ENCODE data around the gene APLP1. TPM values are rescaled to one million over a fixed set of nuclear protein-coding genes. Genes with fewer than 3 reads are reported as not detected.
"Not testable (repeated sequence)": the region's sequence is repeated elsewhere in the genome, so short reads cannot be mapped to it uniquely, and the experiment has no call there.

The APLP1 gene
- total RNA-seq, 1 experiment from 2014 or later, result 18.3 TPM

DNA sequence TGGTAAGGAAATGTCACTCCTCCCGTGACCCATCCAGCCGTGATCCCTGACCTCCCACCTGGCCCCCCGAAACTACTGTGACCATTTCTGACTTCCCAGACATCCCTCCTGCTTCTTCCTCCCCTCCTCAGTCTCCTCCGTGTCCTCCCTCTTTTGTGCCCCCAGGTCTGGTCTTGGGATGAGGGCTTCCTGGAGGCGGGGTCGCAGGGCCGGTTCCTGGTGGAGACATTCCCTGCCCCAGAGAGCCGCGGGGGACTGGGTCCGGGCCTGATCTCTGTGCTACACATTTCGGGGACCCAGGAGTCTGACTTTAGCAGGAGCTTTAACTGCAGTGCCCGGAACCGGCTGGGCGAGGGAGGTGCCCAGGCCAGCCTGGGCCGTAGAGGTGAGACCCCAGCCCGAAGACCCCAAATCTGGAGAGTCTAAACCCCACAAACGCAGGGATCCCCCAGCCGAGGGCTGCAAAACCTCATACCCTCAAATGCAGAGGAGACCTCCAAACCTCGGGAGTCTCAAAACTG, 6.7 kb upstream of the APLP1 start:
- peaks cover 80% of the 10 kb centered on the region for H3K27me3 ChIP-seq (ENCODE audit: control insufficient read depth, insufficient read depth, low read length)
- peak overlapping the region; percentile 47 for H3K4me3 ChIP-seq (ENCODE audit: insufficient read depth, low read depth, low read length)
- peak; percentile 80 for DNase-seq
- H3K36me3 ChIP-seq (replicated peaks; ENCODE audit: control insufficient read depth, insufficient read depth, low read length), result no peaks in the 10 kb centered on the region

DNA sequence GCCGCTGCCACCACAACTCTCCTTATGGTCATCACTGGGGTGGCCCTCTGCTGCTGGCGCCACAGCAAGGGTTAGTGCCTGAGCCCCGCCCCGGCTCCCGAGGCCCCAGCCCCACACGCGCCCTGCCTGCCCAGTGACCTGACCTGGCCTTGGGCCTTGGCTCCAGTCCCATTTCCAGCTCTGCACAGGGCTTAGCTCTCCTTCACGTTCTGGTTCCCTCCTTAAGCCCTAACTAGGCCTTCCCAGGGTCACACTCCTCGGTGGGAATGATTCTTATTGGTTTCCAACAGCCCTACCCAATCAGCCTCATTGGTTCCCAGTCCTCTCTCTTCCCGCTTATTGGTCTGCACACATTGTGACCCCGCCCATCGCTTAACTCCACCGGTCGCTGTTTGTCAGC, 5.8 kb upstream of the APLP1 start:
- DNase-seq, result peak; percentile 59
- H3K27me3 ChIP-seq (ENCODE audit: control insufficient read depth, insufficient read depth, low read length), result peaks cover 74% of the 10 kb centered on the region
- H3K36me3 ChIP-seq (replicated peaks; ENCODE audit: control insufficient read depth, insufficient read depth, low read length), result no peaks in the 10 kb centered on the region
- H3K4me3 ChIP-seq (ENCODE audit: insufficient read depth, low read depth, low read length), result no peak overlapping the region

- no peak for DNase-seq
- Histone ChIP-seq H3K4me3 (ENCODE audit: insufficient read depth, low read depth, low read length) (no peak overlapping the region), H3K27me3 (ENCODE audit: control insufficient read depth, insufficient read depth, low read length) (peaks cover 77% of the 10 kb centered on the region), H3K36me3 (replicated peaks; ENCODE audit: control insufficient read depth, insufficient read depth, low read length) (no peaks in the 10 kb centered on the region)
Measured at GRCh38 chr19:35863018-35863417, 5.4 kb upstream of the APLP1 start.

DNA sequence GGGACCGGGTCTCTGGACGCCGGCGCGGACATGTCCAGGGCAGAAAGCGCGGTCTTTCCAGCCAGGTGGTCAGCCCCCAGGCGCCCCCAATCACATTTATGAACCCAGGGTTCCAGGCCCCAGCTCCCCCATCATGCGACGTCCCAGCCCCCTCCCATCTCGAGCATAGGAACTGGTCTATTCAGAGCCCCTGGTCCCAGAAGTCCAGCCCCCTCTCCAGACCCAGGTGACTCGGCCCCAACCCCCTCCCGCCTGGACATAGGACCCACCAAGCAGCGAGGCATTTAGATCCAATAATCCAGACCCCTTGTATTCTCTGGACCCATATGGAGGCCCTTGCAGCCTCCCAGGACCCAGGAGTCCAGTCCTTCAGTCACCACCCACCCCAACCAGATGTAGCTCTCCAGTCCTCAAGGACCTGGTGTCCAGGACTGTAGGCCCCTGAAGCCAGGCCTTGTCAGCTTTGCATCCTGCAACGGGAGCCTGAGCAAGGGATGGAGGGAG, 501 bp downstream of the APLP1 start:
- H3K27me3 ChIP-seq (ENCODE audit: control insufficient read depth, insufficient read depth, low read length), result peaks cover 41% of the 10 kb centered on the region
- no peaks in the 10 kb centered on the region for H3K36me3 ChIP-seq (replicated peaks; ENCODE audit: control insufficient read depth, insufficient read depth, low read length)

GRCh38 chr19:35869327-35870123, 1.2 kb downstream of the APLP1 start:
- H3K4me3 ChIP-seq (ENCODE audit: insufficient read depth, low read depth, low read length), result peak overlapping the region; percentile 47
- no peaks in the 10 kb centered on the region for H3K36me3 ChIP-seq (replicated peaks; ENCODE audit: control insufficient read depth, insufficient read depth, low read length)
- peak; percentile 94 for DNase-seq
- H3K27me3 ChIP-seq (ENCODE audit: control insufficient read depth, insufficient read depth, low read length), result peaks cover 37% of the 10 kb centered on the region

More for the DNA sequence above, 501 bp downstream of the APLP1 start:
- DNase-seq, result no peak
- peak overlapping the region; percentile 47 for H3K4me3 ChIP-seq (ENCODE audit: insufficient read depth, low read depth, low read length)

DNA sequence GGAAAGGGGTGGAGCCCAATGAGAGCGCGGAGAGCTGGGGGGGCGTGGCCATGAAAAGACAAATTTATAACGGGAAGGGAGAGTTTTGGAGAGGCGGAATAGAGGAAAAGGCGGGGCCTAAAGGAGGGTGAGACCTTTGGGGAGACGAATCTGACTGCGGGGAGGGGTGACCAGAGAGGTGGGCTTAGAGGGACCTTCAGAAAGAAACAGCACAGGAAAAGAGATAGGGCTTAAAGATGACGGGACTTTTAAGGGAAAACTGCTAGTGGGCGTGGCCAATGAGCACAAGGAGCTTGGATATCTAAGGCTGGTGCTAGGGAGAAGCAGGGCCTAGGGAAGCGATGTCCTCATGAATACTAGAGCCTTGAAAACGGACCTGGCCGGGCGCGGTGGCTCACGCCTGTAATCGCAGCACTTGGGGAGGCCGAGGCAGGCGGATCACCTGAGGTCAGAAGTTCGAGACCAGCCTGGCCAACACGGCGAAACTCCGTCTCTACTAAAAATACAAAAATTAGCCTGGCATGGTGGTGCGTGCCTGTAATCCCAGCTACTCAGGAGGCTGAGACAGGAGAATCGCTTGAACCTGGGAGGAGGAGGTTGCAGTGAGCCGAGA, 1.9 kb downstream of the APLP1 start:
- Histone ChIP-seq H3K27me3 (ENCODE audit: control insufficient read depth, insufficient read depth, low read length) (peaks cover 33% of the 10 kb centered on the region), H3K4me3 (ENCODE audit: insufficient read depth, low read depth, low read length) (peak overlapping the region; percentile 47)
- not testable (repeated sequence) for H3K36me3 ChIP-seq (replicated peaks; ENCODE audit: control insufficient read depth, insufficient read depth, low read length)
- DNase-seq, result peak; percentile 91

DNA sequence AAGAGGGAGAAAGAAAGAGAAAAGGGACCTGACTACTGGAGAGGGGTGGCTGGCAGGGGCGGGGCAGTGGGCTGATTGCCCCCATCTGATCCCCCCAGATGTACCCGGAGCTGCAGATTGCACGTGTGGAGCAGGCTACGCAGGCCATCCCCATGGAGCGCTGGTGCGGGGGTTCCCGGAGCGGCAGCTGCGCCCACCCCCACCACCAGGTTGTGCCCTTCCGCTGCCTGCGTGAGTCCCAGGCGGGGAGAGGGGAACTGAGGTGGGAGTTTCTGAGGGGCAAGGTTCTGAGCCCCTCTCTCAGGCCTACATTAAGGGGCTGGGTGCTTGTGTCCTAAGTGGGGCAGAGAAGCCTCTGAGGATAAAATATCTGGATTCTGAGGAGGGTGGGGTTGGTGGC, 2.4 kb downstream of the APLP1 start:
- Histone ChIP-seq H3K27me3 (ENCODE audit: control insufficient read depth, insufficient read depth, low read length) (peaks cover 27% of the 10 kb centered on the region), H3K4me3 (ENCODE audit: insufficient read depth, low read depth, low read length) (peak overlapping the region; percentile 10; the same call in 1 of the 2 replicates), H3K36me3 (replicated peaks; ENCODE audit: control insufficient read depth, insufficient read depth, low read length) (no peaks in the 10 kb centered on the region)
- peak; percentile 83 for DNase-seq

DNA sequence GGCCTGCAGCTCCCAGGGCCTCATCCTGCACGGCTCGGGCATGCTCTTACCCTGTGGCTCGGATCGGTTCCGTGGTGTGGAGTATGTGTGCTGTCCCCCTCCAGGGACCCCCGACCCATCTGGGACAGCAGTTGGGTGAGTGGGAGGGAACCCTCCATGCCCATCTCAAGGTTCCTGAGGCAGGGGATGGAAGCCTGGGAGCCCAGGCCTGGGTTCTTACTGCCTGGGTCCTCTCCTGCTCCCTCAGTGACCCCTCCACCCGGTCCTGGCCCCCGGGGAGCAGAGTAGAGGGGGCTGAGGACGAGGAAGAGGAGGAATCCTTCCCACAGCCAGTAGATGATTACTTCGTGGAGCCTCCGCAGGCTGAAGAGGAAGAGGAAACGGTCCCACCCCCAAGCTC, 3.2 kb downstream of the APLP1 start:
- Histone ChIP-seq H3K36me3 (replicated peaks; ENCODE audit: control insufficient read depth, insufficient read depth, low read length) (no peaks in the 10 kb centered on the region; the same call in 1 of the 2 replicates), H3K27me3 (ENCODE audit: control insufficient read depth, insufficient read depth, low read length) (peaks cover 21% of the 10 kb centered on the region), H3K4me3 (ENCODE audit: insufficient read depth, low read depth, low read length) (no peak overlapping the region)
- no peak for DNase-seq

DNA sequence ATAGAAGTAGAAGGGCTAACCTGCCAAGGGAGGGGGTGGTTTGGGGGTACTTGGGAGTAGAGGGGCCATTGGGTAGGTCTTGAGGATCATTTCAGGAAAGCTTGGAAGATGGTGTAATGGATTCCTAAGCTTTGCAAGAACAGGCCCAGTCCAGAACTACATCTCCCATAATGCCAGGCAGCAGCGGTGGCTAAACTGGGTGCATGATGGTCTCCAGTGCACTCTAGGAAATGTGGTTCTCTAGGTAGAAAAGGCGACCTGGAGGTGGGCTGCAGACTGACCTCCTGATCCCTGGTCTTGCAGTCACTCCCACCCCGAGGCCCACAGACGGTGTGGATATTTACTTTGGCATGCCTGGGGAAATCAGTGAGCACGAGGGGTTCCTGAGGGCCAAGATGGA, 3.8 kb downstream of the APLP1 start:
- Histone ChIP-seq H3K27me3 (ENCODE audit: control insufficient read depth, insufficient read depth, low read length) (peaks cover 21% of the 10 kb centered on the region), H3K36me3 (replicated peaks; ENCODE audit: control insufficient read depth, insufficient read depth, low read length) (no peaks in the 10 kb centered on the region; the same call in 1 of the 2 replicates), H3K4me3 (ENCODE audit: insufficient read depth, low read depth, low read length) (no peak overlapping the region)
- peak; percentile 58 for DNase-seq

DNA sequence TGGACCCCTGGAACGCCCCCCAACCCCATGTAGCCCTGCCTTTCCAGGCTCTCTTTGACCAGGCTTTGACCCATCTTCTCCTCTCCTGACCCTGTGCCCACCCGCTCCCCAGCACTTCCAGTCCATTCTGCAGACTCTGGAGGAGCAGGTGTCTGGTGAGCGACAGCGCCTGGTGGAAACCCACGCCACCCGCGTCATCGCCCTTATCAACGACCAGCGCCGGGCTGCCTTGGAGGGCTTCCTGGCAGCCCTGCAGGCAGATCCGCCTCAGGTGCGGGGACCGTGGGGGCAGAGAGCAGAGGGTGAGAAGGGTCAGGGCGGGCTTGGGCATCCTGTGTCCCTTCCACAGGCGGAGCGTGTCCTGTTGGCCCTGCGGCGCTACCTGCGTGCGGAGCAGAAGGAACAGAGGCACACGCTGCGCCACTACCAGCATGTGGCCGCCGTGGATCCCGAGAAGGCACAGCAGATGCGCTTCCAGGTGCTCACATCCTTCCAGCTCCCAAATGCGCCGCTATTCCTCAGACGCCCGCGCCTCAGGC, 6.1 kb downstream of the APLP1 start:
- Histone ChIP-seq H3K27me3 (ENCODE audit: control insufficient read depth, insufficient read depth, low read length) (peaks cover 13% of the 10 kb centered on the region; the same call in 1 of the 2 replicates), H3K4me3 (ENCODE audit: insufficient read depth, low read depth, low read length) (no peak overlapping the region), H3K36me3 (replicated peaks; ENCODE audit: control insufficient read depth, insufficient read depth, low read length) (no peaks in the 10 kb centered on the region; the same call in 1 of the 2 replicates)
- DNase-seq, result no peak

DNA sequence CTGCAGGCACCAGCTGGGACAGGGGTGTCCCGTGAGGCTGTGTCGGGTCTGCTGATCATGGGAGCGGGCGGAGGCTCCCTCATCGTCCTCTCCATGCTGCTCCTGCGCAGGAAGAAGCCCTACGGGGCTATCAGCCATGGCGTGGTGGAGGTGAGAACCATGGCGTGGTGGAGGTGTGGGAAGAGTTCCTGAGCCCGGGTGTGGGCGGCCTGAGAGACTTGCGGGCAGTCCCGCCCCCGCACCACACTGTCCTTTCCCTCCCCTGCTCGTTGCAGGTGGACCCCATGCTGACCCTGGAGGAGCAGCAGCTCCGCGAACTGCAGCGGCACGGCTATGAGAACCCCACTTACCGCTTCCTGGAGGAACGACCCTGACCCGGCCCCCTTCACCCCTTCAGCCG, 10.7 kb downstream of the APLP1 start:
- Histone ChIP-seq H3K4me3 (ENCODE audit: insufficient read depth, low read depth, low read length) (no peak overlapping the region), H3K27me3 (ENCODE audit: control insufficient read depth, insufficient read depth, low read length) (peaks cover 13% of the 10 kb centered on the region; the same call in 1 of the 2 replicates), H3K36me3 (replicated peaks; ENCODE audit: control insufficient read depth, insufficient read depth, low read length) (no peaks in the 10 kb centered on the region; the same call in 1 of the 2 replicates)
- peak; percentile 69 for DNase-seq

DNA sequence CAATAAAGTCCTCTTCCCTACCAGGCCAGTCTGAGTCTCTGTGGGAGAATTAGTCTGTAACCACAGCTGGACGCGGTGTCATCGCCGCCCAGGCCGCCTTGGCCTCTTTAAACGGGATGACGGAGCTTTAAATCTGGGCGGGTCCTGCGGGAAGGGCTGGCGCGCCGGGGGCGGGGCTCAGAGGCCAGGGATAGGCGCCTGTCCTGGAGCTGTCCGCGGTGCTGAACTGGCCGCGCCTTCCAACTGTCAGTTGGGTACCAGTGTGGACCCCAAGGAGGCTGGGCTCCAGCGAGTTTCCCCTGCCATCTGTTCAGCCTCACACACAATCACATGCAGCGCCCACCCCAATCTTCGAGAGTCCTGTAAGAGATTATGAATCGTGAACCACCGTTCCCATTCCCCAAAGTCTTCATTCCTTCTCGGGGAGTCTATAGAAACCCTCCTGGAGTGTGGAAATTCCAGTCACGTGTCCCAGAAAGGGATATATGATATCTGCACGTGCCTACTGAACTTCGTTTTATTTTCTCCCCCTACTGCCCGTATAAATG, 11.5 kb downstream of the APLP1 start:
- peaks cover 13% of the 10 kb centered on the region; the same call in 1 of the 2 replicates for H3K27me3 ChIP-seq (ENCODE audit: control insufficient read depth, insufficient read depth, low read length)
- no peaks in the 10 kb centered on the region; the same call in 1 of the 2 replicates for H3K36me3 ChIP-seq (replicated peaks; ENCODE audit: control insufficient read depth, insufficient read depth, low read length)
- peak; percentile 96 for DNase-seq
- H3K4me3 ChIP-seq (ENCODE audit: insufficient read depth, low read depth, low read length), result no peak overlapping the region

DNA sequence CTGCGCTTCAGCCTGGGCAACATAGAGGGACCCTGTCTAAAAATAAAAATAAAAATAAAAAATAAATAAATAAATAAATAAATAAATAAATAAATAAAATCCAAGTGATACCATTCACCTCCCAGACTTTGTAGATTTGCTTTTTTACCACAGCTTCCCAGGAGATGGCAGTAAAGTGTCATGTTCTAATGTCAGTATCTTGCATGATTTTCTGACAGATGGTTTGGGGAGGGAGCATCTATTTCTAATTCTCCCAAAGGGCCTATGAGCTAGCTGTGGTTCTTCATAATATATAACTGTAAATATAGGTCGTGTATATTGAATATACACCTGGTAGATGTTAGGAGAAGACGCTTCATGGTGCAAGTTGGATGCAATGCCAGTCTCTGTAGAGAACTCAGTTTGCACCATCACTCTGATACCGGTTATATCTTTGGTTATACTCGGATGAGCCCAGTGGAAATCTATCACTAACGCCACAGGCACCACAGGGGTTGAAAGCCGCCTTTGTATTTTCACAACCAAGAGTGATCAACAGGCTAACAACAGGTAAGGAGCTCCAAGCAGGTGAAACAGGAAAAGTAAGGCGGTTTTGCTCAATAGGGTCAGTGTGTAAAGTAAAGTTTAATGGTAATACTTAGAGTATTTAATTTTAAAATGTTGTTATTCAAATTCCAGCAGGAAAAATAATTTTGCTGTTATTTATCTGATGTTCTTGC, 13.9 kb downstream of the APLP1 start:
- Histone ChIP-seq H3K27me3 (ENCODE audit: control insufficient read depth, insufficient read depth, low read length) (peaks cover 11% of the 10 kb centered on the region; the same call in 1 of the 2 replicates), H3K36me3 (replicated peaks; ENCODE audit: control insufficient read depth, insufficient read depth, low read length) (no peaks in the 10 kb centered on the region), H3K4me3 (ENCODE audit: insufficient read depth, low read depth, low read length) (no peak overlapping the region)
- DNase-seq, result peak; percentile 72

GRCh38 chr19:35883882-35884281, 15.5 kb downstream of the APLP1 start:
- peaks cover 5% of the 10 kb centered on the region; the same call in 1 of the 2 replicates for H3K27me3 ChIP-seq (ENCODE audit: control insufficient read depth, insufficient read depth, low read length)

More at GRCh38 chr19:35883882-35884281, 15.5 kb downstream of the APLP1 start:
- H3K4me3 ChIP-seq (ENCODE audit: insufficient read depth, low read depth, low read length), result no peak overlapping the region
- peaks cover 6% of the 10 kb centered on the region for H3K36me3 ChIP-seq (replicated peaks; ENCODE audit: control insufficient read depth, insufficient read depth, low read length)
- no peak for DNase-seq
